Left lobe of liver (tissue), 2 donors: Measurements from ENCODE around the gene CA5A. TPM values are rescaled to one million over a fixed set of nuclear protein-coding genes. Genes with fewer than 3 reads are reported as not detected.
"Not testable (repeated sequence)": the region's sequence is repeated elsewhere in the genome, so short reads cannot be mapped to it uniquely, and the experiment has no call there.

ENCODE experiments used
- ATAC-seq: fragments of 200-7000 bp; cut with Tn5 transposase; one replicate; pipeline ENCODE4 v1.9.1; 2020; ENCODE audit warnings: mild to moderate bottlenecking, moderate library complexity
- DNase-seq: peaks from one replicate; pipeline ENCODE4 v3.0.0-alpha.2; 2020; ENCODE audit warnings: low spot score
- total RNA-seq: library from RNA; stranded (reverse); gene quantifications from one replicate; pipeline ENCODE4 v1.2.1, GENCODE V29; 2021
- donor health status: DM: no; HTN: no; CAD: no; lungs with moderate emphysema.
- donor health status: DM: no; HTN: yes; CAD: no.

CA5A gene
- total RNA-seq, 1 donor from 2014 or later = 35.7 TPM

DNA sequence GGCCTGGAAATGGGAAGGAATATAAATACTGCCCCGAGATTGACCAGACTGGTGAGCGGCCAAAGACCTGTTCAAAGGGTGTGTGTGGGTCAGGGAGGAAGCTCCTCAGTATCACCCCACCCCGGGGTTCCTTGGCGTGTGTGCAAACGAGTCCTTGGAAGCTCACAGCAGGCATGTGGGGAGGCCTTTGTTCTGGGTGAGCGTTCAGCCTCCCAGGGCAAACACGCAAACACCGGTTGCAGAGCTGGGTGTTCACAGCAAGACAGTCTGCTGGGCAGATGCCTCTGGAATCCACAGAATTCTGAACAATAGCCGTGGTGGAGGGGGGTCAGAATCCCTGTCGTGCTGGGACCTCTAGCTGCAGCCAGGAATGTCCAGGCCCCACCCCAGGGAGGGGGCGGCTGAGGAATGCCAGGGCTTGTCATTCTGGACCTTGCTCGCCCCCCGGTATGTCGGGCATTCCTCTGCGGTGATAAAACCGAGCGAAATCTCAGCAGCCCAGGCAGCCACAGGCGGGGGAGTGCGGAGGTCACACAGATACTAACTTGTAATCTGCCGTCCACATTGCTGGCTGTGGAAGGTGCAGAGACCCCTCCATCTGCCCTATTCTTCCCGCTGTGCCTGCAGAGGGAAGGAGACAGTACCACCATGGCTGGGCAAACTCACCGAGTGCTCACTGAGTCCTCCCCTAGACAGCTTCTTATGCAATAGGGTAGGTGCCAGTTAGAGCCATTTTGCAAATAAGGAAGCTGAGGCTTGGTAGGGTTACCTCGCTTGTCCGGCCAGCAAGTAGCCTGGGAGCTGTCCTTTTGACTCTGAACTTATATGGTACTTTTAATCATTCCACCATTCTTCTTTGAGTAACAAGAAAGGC is 65.7 kb downstream of the CA5A start:
- not testable (repeated sequence) for ATAC-seq, DNase-seq

DNA sequence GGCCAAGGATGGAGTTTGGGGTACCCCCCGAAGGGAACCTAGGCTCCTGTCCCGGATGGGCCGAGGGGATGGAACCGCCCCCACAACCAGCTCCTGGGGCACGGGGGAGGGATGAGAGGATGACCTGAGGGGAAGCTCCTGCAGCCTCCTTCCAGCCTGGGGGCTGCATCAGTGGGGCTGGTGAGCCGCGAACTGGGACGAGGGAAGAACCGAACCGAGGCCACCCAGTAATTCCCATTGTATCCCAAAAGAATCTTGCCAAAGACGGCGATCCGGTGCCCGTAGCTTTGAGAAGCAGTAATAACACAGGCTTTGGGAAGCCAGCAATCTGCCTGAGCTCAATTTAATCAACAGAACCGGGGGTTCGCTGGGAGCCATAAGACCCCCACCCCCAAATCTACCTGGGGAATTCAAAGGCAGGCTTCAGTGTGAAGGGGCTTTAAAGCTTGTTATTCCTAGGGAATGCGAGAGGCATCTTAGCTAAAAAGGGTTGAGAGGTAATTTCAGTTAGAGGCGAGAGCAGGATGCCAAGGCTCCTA is 66.4 kb downstream of the CA5A start:
- not testable (repeated sequence) for DNase-seq, ATAC-seq

DNA sequence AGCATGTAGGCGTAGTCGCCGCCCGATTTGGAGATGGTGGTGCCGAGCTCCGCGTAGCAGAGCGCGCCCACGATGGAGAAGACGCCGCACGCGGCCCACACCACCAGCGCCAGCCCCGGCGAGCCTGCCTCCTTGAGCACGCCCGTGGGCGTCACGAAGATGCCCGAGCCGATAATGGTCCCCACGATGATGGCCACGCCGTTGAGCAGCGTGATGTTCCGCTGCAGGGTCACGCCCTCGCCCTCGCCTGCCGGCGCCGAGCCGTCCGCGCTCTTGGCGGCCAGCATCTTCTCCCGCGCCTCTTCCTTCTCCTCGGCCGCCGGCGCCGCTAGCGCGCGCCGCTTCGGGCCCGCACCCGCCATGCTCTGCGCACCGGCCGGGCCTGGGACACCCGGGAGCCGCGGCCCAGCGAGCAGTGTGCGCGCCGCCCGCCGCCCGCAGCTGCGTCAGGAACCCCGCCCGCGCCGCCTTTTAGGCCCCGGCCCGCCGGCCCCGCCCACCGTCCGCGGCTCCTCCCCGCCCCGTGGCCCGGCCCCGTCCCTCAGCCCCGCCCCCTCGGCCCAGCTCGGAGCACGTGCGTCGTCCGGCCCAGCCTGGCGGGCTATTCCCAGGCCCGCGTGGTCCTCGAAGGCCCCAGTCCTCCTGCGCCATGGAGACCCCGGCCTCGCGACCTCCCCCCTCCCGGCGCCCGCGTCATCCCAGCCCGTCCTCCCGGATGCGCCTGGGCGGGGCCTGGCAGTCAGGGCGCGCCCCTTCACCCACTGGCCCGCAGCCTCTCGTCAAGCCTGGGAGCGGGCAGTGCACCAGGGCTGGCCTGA is 67.1 kb downstream of the CA5A start, which contains the start of gene SLC7A5:
SLC7A5 (minus strand) TSS at position 447 of the 818 bp plus-strand sequence; CDS start at position 362, 85 bp downstream.
- peak; percentile 86 for ATAC-seq

DNA sequence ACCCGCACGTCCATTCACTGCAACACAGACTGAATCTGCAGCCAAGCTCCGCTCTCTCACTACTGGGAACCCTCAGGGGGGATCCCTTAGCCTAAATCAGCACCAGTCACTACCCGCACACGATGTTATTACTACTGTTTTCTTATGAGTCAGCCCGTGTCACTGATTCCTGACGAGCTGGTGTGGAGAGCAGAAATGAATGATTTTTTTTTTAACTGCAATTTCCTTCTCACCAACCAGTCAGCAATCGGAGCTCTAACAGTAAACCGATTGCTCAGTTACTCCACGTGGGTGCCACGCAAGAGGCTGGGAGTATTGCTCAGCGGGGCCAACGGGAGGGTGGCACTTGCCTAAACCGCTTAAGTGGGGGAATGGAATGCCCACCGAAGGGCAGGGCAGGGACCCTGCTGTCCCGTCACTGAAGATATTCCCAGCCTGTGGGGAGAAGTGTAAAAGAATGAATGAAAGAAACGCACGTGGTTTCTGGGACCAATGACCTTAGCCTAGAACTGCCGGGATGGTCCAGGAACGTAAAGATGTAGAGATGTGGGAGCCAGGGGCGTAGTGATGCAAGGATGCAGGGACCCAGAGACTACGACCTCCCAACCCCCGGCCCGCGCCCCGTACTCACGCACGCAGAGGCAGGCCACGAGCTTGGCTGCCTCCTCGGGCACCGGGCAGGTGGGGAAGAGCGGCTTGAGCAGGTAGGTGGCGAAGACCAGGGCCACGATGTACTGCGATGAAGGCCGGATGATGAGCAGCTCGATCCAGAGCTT is 67.9 kb downstream of the CA5A start:
- DNase-seq, ATAC-seq: not testable (repeated sequence)

More for the DNA sequence above, 67.1 kb downstream of the CA5A start, which contains the start of gene SLC7A5:
- DNase-seq = peak; percentile 72

DNA sequence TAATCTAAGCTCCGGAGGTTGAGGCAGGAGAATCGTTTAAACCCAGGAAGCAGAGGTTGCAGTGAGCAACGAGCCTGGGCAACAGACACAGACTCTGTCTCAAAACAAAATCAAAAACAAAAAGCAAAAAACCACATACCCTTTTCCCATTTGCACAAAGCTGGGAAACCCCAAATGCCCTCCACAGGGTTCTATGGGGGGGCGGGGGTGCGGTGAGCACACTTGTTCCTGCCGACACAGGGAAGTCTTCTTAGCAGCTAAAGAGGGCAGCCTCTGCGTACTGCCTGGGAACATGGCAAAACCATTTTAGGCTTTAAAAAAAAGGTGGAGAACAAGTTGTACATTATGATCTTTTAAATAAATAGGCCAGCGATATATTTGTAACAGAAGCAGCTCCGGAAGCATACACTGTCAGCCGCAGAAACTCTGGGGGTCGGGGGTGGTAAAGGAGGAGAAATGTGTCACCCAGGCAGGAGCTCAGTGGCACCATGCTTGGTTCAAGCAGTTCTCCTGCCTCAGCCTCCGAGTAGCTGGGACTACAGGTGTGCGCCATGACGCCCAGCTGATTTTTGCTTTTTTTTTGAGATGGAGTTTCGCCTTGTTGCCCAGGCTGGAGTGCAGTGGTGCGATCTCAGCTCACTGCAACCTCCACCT is 70.3 kb downstream of the CA5A start:
- DNase-seq = not testable (repeated sequence)

DNA sequence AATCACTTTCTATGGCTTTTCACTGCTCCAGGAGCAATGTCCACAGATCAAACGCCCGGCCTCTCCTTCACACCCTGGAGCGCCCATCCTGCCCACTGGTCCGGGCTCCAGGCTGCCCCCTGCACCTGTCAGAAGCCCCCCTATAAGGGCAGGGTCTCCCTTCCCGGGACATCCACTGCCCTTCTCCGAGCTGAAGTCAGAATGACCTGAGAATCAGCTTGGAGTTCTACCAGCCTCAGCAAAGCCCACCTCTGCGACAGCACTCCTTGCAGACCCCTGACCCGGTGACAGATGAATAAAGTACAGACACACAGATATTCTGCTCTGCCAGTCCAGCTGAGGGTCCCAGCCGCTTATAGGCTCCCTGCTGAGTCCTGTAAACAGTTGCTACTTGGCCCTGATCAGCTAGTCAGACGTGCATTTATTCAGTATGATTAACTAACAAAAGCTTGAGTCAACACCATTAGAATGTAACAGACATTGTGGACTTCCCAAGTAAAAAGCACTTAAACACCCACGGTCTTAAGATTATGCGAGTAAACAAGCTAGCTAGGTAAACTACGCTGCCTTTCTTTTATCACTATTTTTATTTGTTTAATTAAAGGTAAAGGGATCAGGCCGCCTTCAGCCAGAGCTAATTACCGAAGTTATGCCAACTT is 71.9 kb downstream of the CA5A start:
- no peak for ATAC-seq
- no peak for DNase-seq

More for the DNA sequence above, 70.3 kb downstream of the CA5A start:
- not testable (repeated sequence) for ATAC-seq

DNA sequence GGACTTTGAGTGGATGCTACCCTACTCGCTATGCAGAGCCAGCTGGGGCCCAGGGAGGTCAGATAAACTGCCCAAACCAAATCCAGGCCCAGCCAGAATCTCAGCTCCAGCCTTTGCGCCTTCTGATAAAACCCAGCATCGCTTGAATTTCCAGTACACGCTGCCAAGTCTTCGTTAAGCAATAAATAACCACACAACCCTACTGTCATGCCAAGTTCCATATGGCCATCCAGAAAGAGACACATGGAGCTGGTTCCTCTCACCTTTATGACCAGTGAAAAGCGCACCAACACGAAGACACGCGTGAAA is 73.0 kb downstream of the CA5A start:
- not testable (repeated sequence) for DNase-seq
- peak; percentile 50 for ATAC-seq

DNA sequence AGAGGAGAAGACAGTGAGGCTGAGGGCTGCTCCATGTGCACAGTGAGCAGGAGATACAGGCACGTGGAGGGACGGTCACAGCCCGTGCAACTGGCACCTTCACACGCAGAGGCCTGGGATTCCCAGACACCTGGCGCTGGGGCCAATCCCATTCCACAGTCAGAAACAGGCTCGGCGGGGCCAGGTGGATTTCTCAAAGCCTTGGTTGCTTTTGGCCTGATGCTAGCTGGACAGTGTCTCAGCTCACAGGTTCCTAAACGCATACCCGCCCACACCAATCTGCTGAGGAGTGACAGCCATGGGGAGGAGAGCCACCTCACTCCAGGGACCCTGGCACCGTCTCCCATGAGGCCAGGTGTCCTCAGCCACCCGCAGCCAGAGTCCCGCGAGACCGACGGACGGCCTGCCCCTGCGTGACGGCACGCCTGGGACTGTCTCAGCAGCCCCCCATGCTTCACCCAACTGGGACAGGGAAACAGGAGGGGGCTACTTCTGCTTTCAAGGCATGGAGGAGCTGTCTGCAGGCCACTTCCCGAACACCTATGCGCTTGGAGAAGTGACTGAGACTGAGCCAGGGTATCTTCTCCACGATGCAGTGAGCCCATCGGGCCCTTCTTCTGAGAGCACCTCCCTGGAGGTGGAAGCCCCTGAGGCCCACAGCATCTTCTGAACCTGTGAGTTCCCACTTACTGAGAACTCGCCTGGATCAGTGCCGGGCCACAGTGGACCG is 73.6 kb downstream of the CA5A start:
- ATAC-seq = not testable (repeated sequence)

DNA sequence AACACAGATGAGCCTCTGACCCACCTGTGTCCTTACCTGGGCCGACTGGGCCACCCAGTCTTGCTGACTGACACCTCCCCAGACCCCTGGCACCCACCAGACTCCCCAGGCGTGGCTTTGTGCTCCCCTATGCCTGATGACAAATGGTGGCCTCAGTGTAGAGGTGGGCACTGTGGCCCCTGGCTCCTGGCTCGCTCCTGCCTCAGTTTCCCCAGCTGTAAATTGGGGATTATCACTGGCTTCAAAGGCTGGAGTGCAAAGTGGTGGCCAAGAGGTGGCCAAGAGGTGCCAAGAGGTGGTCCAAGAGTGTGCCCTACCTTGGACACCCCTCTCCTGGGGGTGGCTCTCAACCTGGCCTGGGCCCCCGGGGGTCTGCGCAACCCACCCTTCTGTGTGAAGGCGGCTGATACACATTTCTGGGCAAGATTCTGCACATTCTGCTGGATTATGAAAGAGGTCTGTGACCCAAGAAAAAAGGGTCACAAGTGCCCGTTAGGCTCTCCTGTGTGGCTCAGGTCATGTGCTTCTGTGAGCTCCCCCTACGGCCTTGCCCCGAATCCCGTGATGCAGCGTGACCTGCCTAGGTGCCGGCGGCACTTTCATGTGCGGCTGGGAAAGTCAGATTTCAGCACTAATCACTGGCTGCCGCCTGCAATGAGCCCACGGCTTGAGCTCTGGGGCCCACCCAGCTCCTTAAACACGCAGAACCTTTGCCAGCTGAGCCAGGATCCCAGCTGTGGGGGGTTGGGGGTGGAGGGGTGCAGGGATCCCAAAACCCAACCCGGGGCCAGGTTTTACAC is 74.8 kb downstream of the CA5A start:
- ATAC-seq, DNase-seq: not testable (repeated sequence)

More for the DNA sequence above, 73.6 kb downstream of the CA5A start:
- not testable (repeated sequence) for DNase-seq

DNA sequence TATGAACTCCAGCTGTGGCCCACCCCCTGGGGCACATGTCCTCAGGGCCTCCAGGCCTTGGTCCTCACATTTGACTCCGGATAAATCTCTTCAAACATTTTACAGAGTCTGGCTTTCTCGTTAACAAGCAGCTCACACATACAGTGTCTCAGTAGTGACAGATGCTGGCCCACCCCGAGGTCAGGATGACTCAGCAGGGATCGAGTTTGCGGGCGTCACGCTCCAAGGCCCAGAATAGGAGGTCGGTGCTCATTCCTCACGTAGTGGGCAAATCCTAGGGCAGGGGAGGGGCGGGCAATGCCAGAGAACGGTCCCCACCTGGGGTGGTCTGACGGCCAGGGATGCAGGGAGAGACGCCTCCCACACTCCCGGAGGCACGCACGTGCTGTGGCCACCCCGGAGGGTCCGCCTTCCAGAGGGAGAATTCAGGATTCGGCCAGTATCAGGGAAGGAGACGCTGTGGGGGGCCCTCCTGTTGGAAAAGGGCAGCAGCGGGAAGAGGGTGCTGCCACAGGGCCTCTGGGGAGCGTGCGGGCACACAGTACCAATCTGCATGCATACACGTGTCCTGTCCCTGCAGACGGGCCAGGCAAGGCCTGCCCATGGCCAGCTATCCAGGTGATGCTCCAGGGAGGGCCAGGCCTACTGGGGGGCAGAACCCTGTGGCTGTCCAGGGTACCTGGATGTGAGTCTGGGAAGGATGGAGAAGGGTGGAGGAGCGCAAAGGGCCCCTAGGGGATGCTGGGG is 75.6 kb downstream of the CA5A start:
- ATAC-seq = no peak
- no peak for DNase-seq

DNA sequence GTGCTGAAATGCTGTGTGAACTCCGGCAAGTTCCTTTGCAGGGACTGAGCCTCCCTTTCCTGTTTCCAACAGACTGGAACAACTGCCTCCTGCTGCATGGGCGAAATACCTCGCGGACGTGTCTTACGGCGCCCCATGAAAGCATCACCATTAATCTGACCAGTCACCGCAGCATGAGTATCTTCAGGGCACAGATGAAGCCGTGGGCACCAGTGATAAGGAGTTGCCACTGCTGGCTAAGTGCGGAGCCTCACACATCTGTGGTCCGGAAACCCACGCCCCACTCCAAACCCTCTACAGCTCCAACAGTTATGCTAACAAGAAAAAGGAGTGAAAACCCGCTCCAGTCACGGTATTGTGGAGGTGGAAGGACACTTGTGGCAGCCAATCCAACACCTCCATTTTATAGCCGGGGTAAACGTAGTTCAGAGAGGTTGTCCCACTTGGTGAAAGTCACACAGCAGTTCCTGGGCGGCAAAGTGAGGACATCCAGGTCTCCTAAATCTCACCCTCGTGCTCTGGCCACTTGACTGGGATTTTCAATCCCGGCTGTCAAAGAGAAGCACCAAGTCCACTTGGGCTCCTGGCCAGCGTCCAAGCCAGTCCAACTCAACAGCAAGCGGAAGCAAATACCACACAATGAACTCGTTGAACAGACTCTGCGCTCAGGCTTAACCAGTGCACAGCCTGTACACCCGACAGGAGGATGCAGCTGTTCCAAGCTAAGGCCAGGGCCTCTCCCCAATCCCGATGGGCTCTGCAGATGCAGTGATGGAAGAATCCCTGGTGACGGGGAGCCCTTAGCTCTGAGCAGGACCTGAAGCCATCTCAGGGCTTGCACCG is 78.0 kb downstream of the CA5A start:
- DNase-seq = peak; percentile 65

DNA sequence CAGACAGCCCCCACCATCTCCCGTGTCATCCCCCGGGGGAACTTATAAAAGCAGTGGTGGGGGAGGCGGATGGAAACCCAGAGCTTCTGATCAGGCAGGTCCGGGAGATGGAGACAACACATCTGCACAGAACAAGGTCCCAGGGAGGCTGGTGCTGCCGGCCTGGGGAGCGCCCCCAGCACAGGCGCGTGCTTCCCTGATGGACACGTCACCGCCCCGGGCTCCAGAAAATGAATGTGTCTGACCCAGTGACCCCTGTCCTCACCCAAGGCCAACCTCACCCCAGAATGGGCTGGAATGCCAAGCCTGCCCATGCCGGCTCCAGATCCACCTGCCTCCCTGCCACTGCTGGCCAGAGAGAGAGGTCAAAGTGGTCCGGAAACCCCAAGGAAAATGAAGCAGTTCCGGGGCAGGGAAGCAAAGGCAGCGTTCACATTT is 79.5 kb downstream of the CA5A start:
- no peak for DNase-seq
- no peak for ATAC-seq

More for the DNA sequence above, 78.0 kb downstream of the CA5A start:
- not testable (repeated sequence) for ATAC-seq

DNA sequence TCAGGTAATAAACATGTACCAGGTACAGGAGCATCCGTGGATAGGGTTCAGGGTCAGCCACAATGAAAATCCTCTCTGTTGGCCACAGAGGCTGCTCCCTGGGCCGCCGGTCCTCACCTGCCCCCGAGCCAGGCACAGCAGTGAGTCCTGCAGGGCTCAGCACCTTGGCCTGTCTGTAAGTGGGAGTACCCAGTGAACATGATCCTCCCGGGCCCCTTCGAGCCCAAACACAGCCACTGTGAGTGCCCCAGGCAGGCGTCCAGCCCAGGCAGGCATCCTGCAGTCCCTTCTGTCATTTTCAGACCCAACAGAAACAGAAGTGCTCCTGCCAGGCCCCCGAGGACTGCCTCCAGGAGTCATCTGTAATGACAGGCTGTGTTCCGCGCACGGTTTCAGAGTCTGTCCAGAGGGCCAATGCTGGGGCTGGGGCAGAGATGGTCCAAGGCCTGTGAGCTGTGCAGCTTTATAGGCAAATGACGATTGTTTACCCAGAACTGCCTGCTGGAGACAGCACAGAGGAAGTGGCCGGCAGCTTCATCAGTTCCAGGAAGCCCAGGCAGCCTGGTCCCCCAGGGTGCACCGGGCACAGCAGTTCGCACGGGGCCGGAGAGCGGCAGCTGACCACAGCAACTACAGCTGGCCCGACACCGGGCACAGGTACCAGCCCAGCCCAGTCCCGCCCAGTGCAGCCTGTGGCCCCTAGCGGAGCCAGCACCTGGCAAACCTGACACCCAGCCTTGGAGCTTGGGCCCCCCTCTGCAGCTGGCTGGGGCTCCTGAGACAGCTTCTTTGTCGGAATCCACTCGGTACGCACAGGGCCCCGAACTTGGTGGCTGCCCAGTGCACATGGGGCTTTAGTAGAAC is 80.2 kb downstream of the CA5A start:
- ATAC-seq (peak; percentile 23), DNase-seq (peak; percentile 60)

DNA sequence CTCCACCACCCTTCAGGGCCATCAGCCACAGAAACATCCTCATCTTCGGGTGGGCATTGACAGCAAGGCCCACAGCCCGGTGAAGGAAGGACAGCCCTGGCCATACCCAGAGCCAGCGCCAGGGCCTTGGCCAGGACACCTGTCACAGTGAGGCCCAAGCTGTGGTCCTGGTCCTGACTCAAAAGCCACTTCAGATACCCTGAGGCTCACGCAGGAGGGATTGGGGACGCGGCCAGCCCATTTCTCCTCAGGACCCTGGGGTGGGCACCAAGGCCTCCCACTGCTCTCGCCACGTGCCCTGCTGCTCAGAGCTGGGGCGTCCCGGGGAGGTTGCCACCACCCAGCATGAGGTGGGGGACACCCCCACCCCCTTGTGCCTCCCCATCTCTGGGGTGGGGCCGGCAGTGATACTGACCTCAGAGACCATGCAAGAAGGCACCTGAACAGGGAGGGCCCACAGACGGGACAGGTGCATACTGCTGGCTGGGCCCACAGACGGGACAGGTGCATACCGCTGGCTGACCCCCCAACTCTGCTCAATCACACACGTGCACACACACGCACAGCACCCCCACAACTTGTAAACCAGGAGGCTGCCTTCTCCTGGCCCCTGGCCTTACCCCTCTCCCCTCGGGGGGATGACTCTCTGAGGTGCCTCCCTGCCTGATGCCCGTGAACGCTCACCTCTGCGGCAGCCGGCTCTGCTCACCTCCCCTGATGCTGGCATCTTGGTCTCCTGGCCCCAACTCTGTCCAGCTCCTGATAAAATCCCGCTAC is 81.2 kb downstream of the CA5A start:
- ATAC-seq = no peak

More for the DNA sequence above, 81.2 kb downstream of the CA5A start:
- DNase-seq = no peak
